Liver (tissue), 9 donors: ENCODE data around the gene ATG2B. TPM values are rescaled to one million over a fixed set of nuclear protein-coding genes. Genes with fewer than 3 reads are reported as not detected.

ENCODE experiments used
- DNase-seq: peaks from one replicate; pipeline ENCODE4 v3.0.0-alpha.2; 2017; ENCODE audit warnings: low spot score
- H3K27ac ChIP-seq, 2 donors: one replicate each; pipeline ENCODE4 v1.7.0; 2013; ENCODE audit warnings: inconsistent platforms in 2 of 2, low read length in 2 of 2, control low read depth in 1 of 2, low read depth in 1 of 2, mild to moderate bottlenecking in 1 of 2
- H3K27me3 ChIP-seq, 4 donors: one replicate each; pipeline versions ENCODE4 v1.6.1 to v1.7.0; 2013; ENCODE audit warnings: low read length in 3 of 4, inconsistent platforms in 1 of 4, mild to moderate bottlenecking in 1 of 4, moderate library complexity in 1 of 4; ENCODE audit not compliant: control insufficient read depth in 4 of 4, insufficient read depth in 4 of 4
- H3K36me3 ChIP-seq, 4 donors: one replicate each; pipeline versions ENCODE4 v1.6.1 to v1.7.0; 2013; ENCODE audit warnings: low read length in 3 of 4, mild to moderate bottlenecking in 3 of 4, low read depth in 1 of 4, moderate library complexity in 1 of 4; ENCODE audit not compliant: control insufficient read depth in 4 of 4, insufficient read depth in 3 of 4
- H3K4me1 ChIP-seq, 4 donors: one replicate each; pipeline versions ENCODE4 v1.6.1 to v1.7.0; 2013; ENCODE audit warnings: low read length in 3 of 4, mild to moderate bottlenecking in 3 of 4, moderate library complexity in 1 of 4; ENCODE audit not compliant: control insufficient read depth in 4 of 4, insufficient read depth in 4 of 4
- H3K4me3 ChIP-seq, 3 donors: one replicate each; pipeline versions ENCODE4 v1.6.1 to v1.7.0; 2013; ENCODE audit warnings: low read length in 3 of 3, control low read depth in 1 of 3, low read depth in 1 of 3, mild to moderate bottlenecking in 1 of 3
- H3K9ac ChIP-seq, 2 donors: one replicate each; pipeline ENCODE4 v1.7.0; 2013; ENCODE audit warnings: low read length in 2 of 2, mild to moderate bottlenecking in 2 of 2, moderate library complexity in 2 of 2, control low read depth in 1 of 2, low read depth in 1 of 2
- H3K9me3 ChIP-seq, 4 donors: one replicate each; pipeline versions ENCODE4 v1.6.1 to v1.7.0; 2013; ENCODE audit warnings: low read length in 3 of 4; ENCODE audit not compliant: control insufficient read depth in 4 of 4
- EGR1 ChIP-seq, 2 donors: IDR thresholded peaks; 2 replicates each; pipeline ENCODE4 v1.6.1; 2016 to 2018; ENCODE audit warnings: antibody characterized with exemption in 2 of 2, low read depth in 2 of 2
- FOXA1 ChIP-seq: IDR thresholded peaks from 2 replicates; pipeline ENCODE4 v1.6.1; 2016; ENCODE audit warnings: antibody characterized with exemption
- FOXA2 ChIP-seq: IDR thresholded peaks from 2 replicates; pipeline ENCODE4 v1.6.1; 2016; ENCODE audit warnings: antibody characterized with exemption
- GABPA ChIP-seq, 2 donors: IDR thresholded peaks in 1 of 2; conservative IDR thresholded peaks in 1 of 2; 2 replicates each; pipeline ENCODE4 v1.6.1; 2016; ENCODE audit warnings: antibody characterized with exemption in 2 of 2, mild to moderate bottlenecking in 1 of 2, moderate library complexity in 1 of 2
- HNF4A ChIP-seq, 2 donors: conservative IDR thresholded peaks; 2 replicates each; pipeline ENCODE4 v1.6.1; 2016; ENCODE audit warnings: antibody characterized with exemption in 2 of 2, mild to moderate bottlenecking in 2 of 2
- HNF4G ChIP-seq: IDR thresholded peaks from 2 replicates; pipeline ENCODE4 v1.6.1; 2016; ENCODE audit warnings: antibody characterized with exemption
- JUND ChIP-seq, 2 donors: IDR thresholded peaks; 2 replicates each; pipeline ENCODE4 v1.6.1; 2016; ENCODE audit warnings: antibody characterized with exemption in 2 of 2
- NR2F2 ChIP-seq: IDR thresholded peaks from 2 replicates; pipeline ENCODE4 v1.6.1; 2016; ENCODE audit warnings: antibody characterized with exemption
- RAD21 ChIP-seq, 2 donors: IDR thresholded peaks; 2 replicates each; pipeline ENCODE4 v1.6.1; 2016; ENCODE audit warnings: antibody characterized with exemption in 2 of 2, mild to moderate bottlenecking in 2 of 2
- RXRA ChIP-seq, 2 donors: IDR thresholded peaks; 2 replicates each; pipeline ENCODE4 v1.6.1; 2017 to 2018; ENCODE audit warnings: antibody characterized with exemption in 2 of 2, mild to moderate bottlenecking in 1 of 2
- SP1 ChIP-seq: IDR thresholded peaks from 2 replicates; pipeline ENCODE4 v1.6.1; 2018; ENCODE audit warnings: antibody characterized with exemption, mild to moderate bottlenecking
- TAF1 ChIP-seq: conservative IDR thresholded peaks from 2 replicates; pipeline ENCODE4 v1.6.1; 2016; ENCODE audit warnings: antibody characterized with exemption, mild to moderate bottlenecking
- YY1 ChIP-seq: IDR thresholded peaks from 2 replicates; pipeline ENCODE4 v1.6.1; 2016; ENCODE audit warnings: antibody characterized with exemption, mild to moderate bottlenecking
- WGBS: extraction: QIAGEN DNeasy Blood & Tissue Kit; methylation state at CpG from one replicate; pipeline ENCODE4 v1.1.7; 2013; 5-methylcytosine and 5-hydroxymethylcytosine counted together
- polyA plus RNA-seq, 2 donors: library from polyadenylated mRNA; stranded (reverse) in 1 of 2; unstranded in 1 of 2; fragments of 200-250 nt in 1 of 2; fragments of >200 nt in 1 of 2; fragmentation: Nextera tagmentation in 1 of 2; extraction: Ambion mirVana in 1 of 2; gene quantifications; one replicate each; pipeline versions ENCODE4 v1.2.1 to v1.2.3, GENCODE V29; 2013 to 2015
- total RNA-seq, 2 donors: library from RNA; depleted of rRNA; stranded (reverse); fragments of >200 nt; gene quantifications; one replicate each; pipeline ENCODE4 v1.2.3, GENCODE V29; 2014
- TF ChIP-seq, protein P1 (sequence below): IDR thresholded peaks from 2 replicates; pipeline ENCODE4 v1.6.1; 2016; ENCODE audit warnings: antibody characterized with exemption
- TF ChIP-seq, protein P2 (sequence below): IDR thresholded peaks from 2 replicates; pipeline ENCODE4 v1.6.1; 2016; ENCODE audit warnings: antibody characterized with exemption, mild to moderate bottlenecking
- TF ChIP-seq, protein P3 (sequence below): fragments of 150-350 bp; IDR thresholded peaks from 2 replicates; pipeline ENCODE4 v1.5.1; 2017; ENCODE audit warnings: improper control_type of control experiment, low read depth, low read length; ENCODE audit not compliant: missing input control
- TF ChIP-seq, protein P4 (sequence below): IDR thresholded peaks from 2 replicates; pipeline ENCODE4 v1.6.1; 2016; ENCODE audit warnings: antibody characterized with exemption
- donor health status: healthy.
- donor health status: healthy.
- donor health status: healthy.
- donor health status: healthy.
- donor health status: healthy.

ATG2B gene
- total and polyA plus RNA-seq, 4 donors = 4.7 to 36.0 (median 20.5) TPM

DNA sequence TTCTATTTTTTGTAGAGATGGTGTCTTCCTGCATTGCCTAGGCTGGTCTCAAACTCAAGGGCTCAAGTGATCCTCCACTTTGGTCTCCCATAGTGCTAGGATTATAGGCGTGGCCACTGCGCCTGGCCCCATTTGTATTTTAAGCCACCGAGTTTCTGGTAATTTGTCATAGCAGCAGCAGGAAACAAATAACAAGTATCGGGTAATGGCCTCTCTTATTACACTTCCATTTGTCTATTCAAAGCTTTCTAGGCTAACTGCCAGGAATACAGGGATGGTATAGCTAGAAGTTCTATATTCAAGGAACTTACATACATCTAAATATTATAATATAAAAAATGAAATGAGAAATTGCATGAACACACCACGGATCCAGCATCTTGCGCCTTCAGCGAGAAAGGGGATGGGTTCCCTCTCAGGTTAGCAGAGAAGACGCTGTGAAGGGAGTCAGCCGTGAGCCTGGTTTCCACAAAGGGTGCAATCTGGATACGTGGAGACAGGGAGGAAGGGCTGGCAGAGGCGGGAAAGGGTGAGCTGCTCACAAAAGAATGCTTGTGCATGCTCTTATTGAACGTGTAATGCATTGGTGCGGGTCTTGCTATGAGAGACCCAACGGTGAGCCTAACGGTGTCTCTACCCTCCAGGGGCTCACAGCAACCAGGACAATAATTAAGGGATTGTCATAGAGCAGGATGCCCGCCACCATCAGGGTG, 97.6 kb downstream of the ATG2B start:
- 89% methylated on average over 16 of the region's 16 CpGs for WGBS
- H3K9me3 ChIP-seq = no peaks in the 10 kb centered on the region
- DNase-seq = no peak
- H3K36me3 ChIP-seq = no peaks in the 10 kb centered on the region
- no peak overlapping the region for H3K27ac ChIP-seq
- TF ChIP-seq FOXA1 (no peak), HNF4A (conservative IDR thresholded peaks at IDR 0.05) (no peak), RAD21 (IDR thresholded peaks at IDR 0.05) (no peak), FOXA2 (no peak), EGR1 (IDR thresholded peaks at IDR 0.05; ENCODE audit: low read depth in 2 of 2) (no peak), HNF4G (no peak), RXRA (IDR thresholded peaks at IDR 0.05) (no peak), NR2F2 (no peak), SP1 (no peak), YY1 (no peak), JUND (IDR thresholded peaks at IDR 0.05) (no peak), GABPA (IDR thresholded peaks at IDR 0.05 in 1 of 2, conservative IDR thresholded peaks at IDR 0.05 in 1 of 2) (no peak), TAF1 (no peak)
- TF ChIP-seq, protein P1, sequence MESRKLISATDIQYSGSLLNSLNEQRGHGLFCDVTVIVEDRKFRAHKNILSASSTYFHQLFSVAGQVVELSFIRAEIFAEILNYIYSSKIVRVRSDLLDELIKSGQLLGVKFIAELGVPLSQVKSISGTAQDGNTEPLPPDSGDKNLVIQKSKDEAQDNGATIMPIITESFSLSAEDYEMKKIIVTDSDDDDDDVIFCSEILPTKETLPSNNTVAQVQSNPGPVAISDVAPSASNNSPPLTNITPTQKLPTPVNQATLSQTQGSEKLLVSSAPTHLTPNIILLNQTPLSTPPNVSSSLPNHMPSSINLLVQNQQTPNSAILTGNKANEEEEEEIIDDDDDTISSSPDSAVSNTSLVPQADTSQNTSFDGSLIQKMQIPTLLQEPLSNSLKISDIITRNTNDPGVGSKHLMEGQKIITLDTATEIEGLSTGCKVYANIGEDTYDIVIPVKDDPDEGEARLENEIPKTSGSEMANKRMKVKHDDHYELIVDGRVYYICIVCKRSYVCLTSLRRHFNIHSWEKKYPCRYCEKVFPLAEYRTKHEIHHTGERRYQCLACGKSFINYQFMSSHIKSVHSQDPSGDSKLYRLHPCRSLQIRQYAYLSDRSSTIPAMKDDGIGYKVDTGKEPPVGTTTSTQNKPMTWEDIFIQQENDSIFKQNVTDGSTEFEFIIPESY = no peak
- TF ChIP-seq, protein P2, sequence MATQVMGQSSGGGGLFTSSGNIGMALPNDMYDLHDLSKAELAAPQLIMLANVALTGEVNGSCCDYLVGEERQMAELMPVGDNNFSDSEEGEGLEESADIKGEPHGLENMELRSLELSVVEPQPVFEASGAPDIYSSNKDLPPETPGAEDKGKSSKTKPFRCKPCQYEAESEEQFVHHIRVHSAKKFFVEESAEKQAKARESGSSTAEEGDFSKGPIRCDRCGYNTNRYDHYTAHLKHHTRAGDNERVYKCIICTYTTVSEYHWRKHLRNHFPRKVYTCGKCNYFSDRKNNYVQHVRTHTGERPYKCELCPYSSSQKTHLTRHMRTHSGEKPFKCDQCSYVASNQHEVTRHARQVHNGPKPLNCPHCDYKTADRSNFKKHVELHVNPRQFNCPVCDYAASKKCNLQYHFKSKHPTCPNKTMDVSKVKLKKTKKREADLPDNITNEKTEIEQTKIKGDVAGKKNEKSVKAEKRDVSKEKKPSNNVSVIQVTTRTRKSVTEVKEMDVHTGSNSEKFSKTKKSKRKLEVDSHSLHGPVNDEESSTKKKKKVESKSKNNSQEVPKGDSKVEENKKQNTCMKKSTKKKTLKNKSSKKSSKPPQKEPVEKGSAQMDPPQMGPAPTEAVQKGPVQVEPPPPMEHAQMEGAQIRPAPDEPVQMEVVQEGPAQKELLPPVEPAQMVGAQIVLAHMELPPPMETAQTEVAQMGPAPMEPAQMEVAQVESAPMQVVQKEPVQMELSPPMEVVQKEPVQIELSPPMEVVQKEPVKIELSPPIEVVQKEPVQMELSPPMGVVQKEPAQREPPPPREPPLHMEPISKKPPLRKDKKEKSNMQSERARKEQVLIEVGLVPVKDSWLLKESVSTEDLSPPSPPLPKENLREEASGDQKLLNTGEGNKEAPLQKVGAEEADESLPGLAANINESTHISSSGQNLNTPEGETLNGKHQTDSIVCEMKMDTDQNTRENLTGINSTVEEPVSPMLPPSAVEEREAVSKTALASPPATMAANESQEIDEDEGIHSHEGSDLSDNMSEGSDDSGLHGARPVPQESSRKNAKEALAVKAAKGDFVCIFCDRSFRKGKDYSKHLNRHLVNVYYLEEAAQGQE = no peak
- TF ChIP-seq, protein P3, sequence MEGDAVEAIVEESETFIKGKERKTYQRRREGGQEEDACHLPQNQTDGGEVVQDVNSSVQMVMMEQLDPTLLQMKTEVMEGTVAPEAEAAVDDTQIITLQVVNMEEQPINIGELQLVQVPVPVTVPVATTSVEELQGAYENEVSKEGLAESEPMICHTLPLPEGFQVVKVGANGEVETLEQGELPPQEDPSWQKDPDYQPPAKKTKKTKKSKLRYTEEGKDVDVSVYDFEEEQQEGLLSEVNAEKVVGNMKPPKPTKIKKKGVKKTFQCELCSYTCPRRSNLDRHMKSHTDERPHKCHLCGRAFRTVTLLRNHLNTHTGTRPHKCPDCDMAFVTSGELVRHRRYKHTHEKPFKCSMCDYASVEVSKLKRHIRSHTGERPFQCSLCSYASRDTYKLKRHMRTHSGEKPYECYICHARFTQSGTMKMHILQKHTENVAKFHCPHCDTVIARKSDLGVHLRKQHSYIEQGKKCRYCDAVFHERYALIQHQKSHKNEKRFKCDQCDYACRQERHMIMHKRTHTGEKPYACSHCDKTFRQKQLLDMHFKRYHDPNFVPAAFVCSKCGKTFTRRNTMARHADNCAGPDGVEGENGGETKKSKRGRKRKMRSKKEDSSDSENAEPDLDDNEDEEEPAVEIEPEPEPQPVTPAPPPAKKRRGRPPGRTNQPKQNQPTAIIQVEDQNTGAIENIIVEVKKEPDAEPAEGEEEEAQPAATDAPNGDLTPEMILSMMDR = no peak
- TF ChIP-seq, protein P4, sequence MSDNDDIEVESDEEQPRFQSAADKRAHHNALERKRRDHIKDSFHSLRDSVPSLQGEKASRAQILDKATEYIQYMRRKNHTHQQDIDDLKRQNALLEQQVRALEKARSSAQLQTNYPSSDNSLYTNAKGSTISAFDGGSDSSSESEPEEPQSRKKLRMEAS = no peak
- H3K9ac ChIP-seq = no peak overlapping the region
- H3K4me3 ChIP-seq = no peak overlapping the region
- H3K27me3 ChIP-seq = no peaks in the 10 kb centered on the region
- H3K4me1 ChIP-seq = peaks cover 0 to 14% (median 10%) of the 10 kb centered on the region in 4 donors
